Mesenchymal stem cell (in vitro differentiated cells and primary cell): ENCODE data around the gene MICAL1.
A peak's percentile ranks its signal among the peaks of the same experiment; 100 is the strongest.

ENCODE experiments used
- DNase-seq: peaks from one replicate; pipeline ENCODE4 v3.0.0-alpha.2; 2013
- H2AFZ ChIP-seq: one replicate; pipeline ENCODE4 v1.6.1; 2013; ENCODE audit warnings: low read depth, mild to moderate bottlenecking, control low read depth, inconsistent platforms, low read length, moderate library complexity
- H2AK5ac ChIP-seq: 2 replicates; pipeline ENCODE4 v1.6.1; 2013; ENCODE audit warnings: low read length, moderate library complexity, mild to moderate bottlenecking, inconsistent platforms; ENCODE audit not compliant: severe bottlenecking
- H2BK120ac ChIP-seq: one replicate; pipeline ENCODE4 v1.6.1; 2013; ENCODE audit warnings: low read depth, mild to moderate bottlenecking, inconsistent platforms, low read length, moderate library complexity
- H2BK12ac ChIP-seq, 2 experiments: one replicate each; pipeline ENCODE4 v1.6.1; 2013; ENCODE audit warnings: inconsistent platforms in 2 of 2, low read length in 2 of 2, mild to moderate bottlenecking in 2 of 2, moderate library complexity in 2 of 2, control low read depth in 1 of 2
- H2BK15ac ChIP-seq: one replicate; pipeline ENCODE4 v1.6.1; 2013; ENCODE audit warnings: mild to moderate bottlenecking, low read depth, inconsistent platforms; ENCODE audit not compliant: poor library complexity, severe bottlenecking
- H2BK5ac ChIP-seq: 2 replicates; pipeline ENCODE4 v1.6.1; 2013; ENCODE audit warnings: low read depth, mild to moderate bottlenecking, low read length, control low read depth, inconsistent platforms; ENCODE audit not compliant: poor library complexity, severe bottlenecking
- H3K14ac ChIP-seq, 2 experiments: one replicate each; pipeline ENCODE4 v1.6.1; 2013; ENCODE audit warnings: inconsistent platforms in 2 of 2, low read length in 2 of 2, control low read depth in 1 of 2, mild to moderate bottlenecking in 1 of 2, moderate library complexity in 1 of 2
- H3K18ac ChIP-seq, 2 experiments: one replicate each; pipeline ENCODE4 v1.6.1; 2013; ENCODE audit warnings: inconsistent platforms in 2 of 2, low read length in 2 of 2, control low read depth in 1 of 2, low read depth in 1 of 2, mild to moderate bottlenecking in 1 of 2
- H3K23ac ChIP-seq, 2 experiments: one replicate each; pipeline ENCODE4 v1.6.1; 2013; ENCODE audit warnings: inconsistent platforms in 2 of 2, low read length in 2 of 2, mild to moderate bottlenecking in 2 of 2, moderate library complexity in 2 of 2, control low read depth in 1 of 2
- H3K27ac ChIP-seq: 2 replicates; pipeline ENCODE4 v1.5.1; 2013; ENCODE audit warnings: mild to moderate bottlenecking, moderate library complexity, low read length, control low read depth, inconsistent platforms; ENCODE audit not compliant: poor library complexity, severe bottlenecking
- H3K27me3 ChIP-seq, 2 experiments: 2 replicates each; pipeline versions ENCODE4 v1.6.1 to v1.7.0; 2013; ENCODE audit warnings: low read length in 2 of 2, mild to moderate bottlenecking in 2 of 2, moderate library complexity in 2 of 2, control low read depth in 1 of 2, inconsistent platforms in 1 of 2; ENCODE audit not compliant: control insufficient read depth in 1 of 2, insufficient read depth in 1 of 2
- H3K36me3 ChIP-seq, 2 experiments: 2 replicates each; pipeline versions ENCODE4 v1.6.1 to v1.7.0; 2013; ENCODE audit warnings: low read length in 2 of 2, control low read depth in 1 of 2, inconsistent platforms in 1 of 2, low read depth in 1 of 2, mild to moderate bottlenecking in 1 of 2; ENCODE audit not compliant: insufficient read depth in 2 of 2, control insufficient read depth in 1 of 2
- H3K4ac ChIP-seq, 2 experiments: one replicate each; pipeline ENCODE4 v1.6.1; 2013; ENCODE audit warnings: inconsistent platforms in 2 of 2, low read length in 2 of 2, mild to moderate bottlenecking in 2 of 2, moderate library complexity in 2 of 2, control low read depth in 1 of 2, low read depth in 1 of 2
- H3K4me1 ChIP-seq: 2 replicates; pipeline ENCODE4 v1.6.1; 2013; ENCODE audit warnings: low read depth, low read length, control low read depth; ENCODE audit not compliant: control insufficient read depth, insufficient read depth
- H3K4me2 ChIP-seq: 2 replicates; pipeline ENCODE4 v1.6.1; 2013; ENCODE audit warnings: low read length, mild to moderate bottlenecking, inconsistent platforms; ENCODE audit not compliant: poor library complexity, severe bottlenecking
- H3K4me3 ChIP-seq, 2 experiments: 2 replicates each; pipeline versions ENCODE4 v1.5.1 to v1.7.0; 2013; ENCODE audit warnings: low read length in 2 of 2, mild to moderate bottlenecking in 2 of 2, control low read depth in 1 of 2, low read depth in 1 of 2; ENCODE audit not compliant: insufficient read depth in 1 of 2
- H3K79me1 ChIP-seq: replicated peaks from 2 replicates; pipeline ENCODE4 v1.6.1; 2013; ENCODE audit warnings: mild to moderate bottlenecking, control low read depth, low read length, inconsistent platforms; ENCODE audit not compliant: poor library complexity, severe bottlenecking
- H3K9ac ChIP-seq: 2 replicates; pipeline ENCODE4 v1.7.0; 2013; ENCODE audit warnings: mild to moderate bottlenecking, low read length, moderate library complexity
- H3K9me3 ChIP-seq: 2 replicates; pipeline ENCODE4 v1.7.0; 2013; ENCODE audit warnings: mild to moderate bottlenecking, low read length; ENCODE audit not compliant: control insufficient read depth
- H4K8ac ChIP-seq: one replicate; pipeline ENCODE4 v1.6.1; 2013; ENCODE audit warnings: inconsistent platforms, mild to moderate bottlenecking, low read length, moderate library complexity
- H4K91ac ChIP-seq: one replicate; pipeline ENCODE4 v1.6.1; 2013; ENCODE audit warnings: mild to moderate bottlenecking, low read length, inconsistent platforms
- WGBS: methylation state at CpG from one replicate; pipeline ENCODE4 v1.1.7; 2013; ENCODE audit warnings: mixed read lengths; 5-methylcytosine and 5-hydroxymethylcytosine counted together

The MICAL1 gene

GRCh38 chr6:109454496-109455436, 806 bp downstream of the MICAL1 start:
- Histone ChIP-seq H2AFZ (peak overlapping the region; percentile 88), H3K79me1 (peaks cover 30% of the 10 kb centered on the region), H3K14ac (peak overlapping the region in 1 of 2 experiments; percentile 96), H3K4ac (peak overlapping the region; percentile 76 to 89), H3K4me2 (peak overlapping the region; percentile 90), H3K9me3 (no peaks in the 10 kb centered on the region), H3K18ac (peak overlapping the region; percentile 91 to 95), H2BK120ac (peak overlapping the region; percentile 73), H3K27ac (no peak overlapping the region), H2BK15ac (peak overlapping the region; percentile 71), H2AK5ac (no peak overlapping the region), H2BK12ac (peak overlapping the region; percentile 21 to 29), H3K4me3 (peak overlapping the region; percentile 95), H3K23ac (peak overlapping the region in 1 of 2 experiments; percentile 57), H2BK5ac (peak overlapping the region; percentile 61), H3K27me3 (no peaks in the 10 kb centered on the region), H3K9ac (peak overlapping the region; percentile 91), H3K36me3 (peaks cover 31 to 34% of the 10 kb centered on the region in 2 experiments), H3K4me1 (peaks cover 20% of the 10 kb centered on the region), H4K91ac (peak overlapping the region; percentile 94), H4K8ac (peak overlapping the region; percentile 89)
- DNase-seq = peak; percentile 46
- WGBS = 7% methylated on average over 36 of the region's 48 CpGs

DNA sequence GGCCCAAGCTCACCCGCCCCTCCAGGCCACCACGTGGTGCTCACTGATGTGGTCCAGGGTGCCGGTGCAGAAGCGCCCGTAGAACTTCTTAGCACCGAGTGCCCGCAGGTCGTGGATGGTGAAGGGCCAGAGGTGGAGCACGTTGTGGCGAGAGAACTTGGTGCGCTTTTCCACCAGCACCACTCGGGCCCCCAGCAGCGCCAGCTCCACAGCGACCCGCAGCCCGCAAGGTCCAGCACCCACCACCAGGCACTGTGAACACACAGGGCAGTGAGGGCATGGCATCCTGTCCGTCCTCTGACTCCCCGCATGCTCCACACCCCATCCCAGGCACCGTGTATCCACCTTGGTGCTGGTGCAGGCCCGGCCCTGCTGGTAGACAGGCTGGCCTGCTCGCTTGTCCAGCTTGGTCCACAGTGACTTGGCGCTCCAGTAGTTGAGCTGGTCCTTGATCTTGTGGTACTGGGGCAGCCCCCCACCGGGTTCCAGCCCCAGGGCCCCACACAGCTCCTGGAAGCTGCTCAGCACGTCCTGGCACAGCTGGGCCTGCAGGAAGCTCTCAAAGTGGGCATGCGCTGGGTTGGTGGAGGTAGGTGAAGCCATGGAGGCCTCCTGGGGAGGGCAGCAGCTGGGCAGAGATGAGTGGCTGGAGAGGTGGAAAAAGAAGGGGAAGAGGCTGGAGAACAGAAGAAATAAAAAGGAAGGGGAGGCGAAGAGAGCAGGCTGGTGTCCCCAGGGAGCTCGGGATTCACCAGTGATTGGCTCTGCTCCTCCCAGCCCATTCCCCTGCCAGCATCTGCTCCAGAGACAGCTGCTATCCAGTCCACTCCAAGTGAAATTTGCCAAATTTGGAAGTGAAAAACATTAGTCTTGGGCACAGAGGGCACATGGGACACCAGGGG, 1.7 kb downstream of the MICAL1 start:
- H3K9ac ChIP-seq = peak overlapping the region; percentile 91
- H3K27me3 ChIP-seq = no peaks in the 10 kb centered on the region
- H2AK5ac ChIP-seq = no peak overlapping the region
- no peak overlapping the region for H2BK12ac ChIP-seq
- peak overlapping the region in 1 of 2 experiments; percentile 22 for H3K14ac ChIP-seq
- H4K8ac ChIP-seq = peak overlapping the region; percentile 19
- H3K79me1 ChIP-seq = peaks cover 32% of the 10 kb centered on the region
- H3K18ac ChIP-seq = peak overlapping the region in 1 of 2 experiments; percentile 45
- H3K4me1 ChIP-seq = peaks cover 20% of the 10 kb centered on the region
- H3K4me2 ChIP-seq = no peak overlapping the region
- no peak overlapping the region for H3K27ac ChIP-seq
- peak overlapping the region in 1 of 2 experiments; percentile 95 for H3K4me3 ChIP-seq
- H2BK5ac ChIP-seq = no peak overlapping the region
- WGBS = 97% methylated on average over 27 of the region's 27 CpGs
- no peaks in the 10 kb centered on the region for H3K9me3 ChIP-seq
- peaks cover 34 to 42% of the 10 kb centered on the region in 2 experiments for H3K36me3 ChIP-seq
- no peak overlapping the region for H3K4ac ChIP-seq
- no peak overlapping the region for H3K23ac ChIP-seq
- H4K91ac ChIP-seq = peak overlapping the region; percentile 66
- H2BK120ac ChIP-seq = no peak overlapping the region
- DNase-seq = no peak
- no peak overlapping the region for H2BK15ac ChIP-seq
- H2AFZ ChIP-seq = no peak overlapping the region

DNA sequence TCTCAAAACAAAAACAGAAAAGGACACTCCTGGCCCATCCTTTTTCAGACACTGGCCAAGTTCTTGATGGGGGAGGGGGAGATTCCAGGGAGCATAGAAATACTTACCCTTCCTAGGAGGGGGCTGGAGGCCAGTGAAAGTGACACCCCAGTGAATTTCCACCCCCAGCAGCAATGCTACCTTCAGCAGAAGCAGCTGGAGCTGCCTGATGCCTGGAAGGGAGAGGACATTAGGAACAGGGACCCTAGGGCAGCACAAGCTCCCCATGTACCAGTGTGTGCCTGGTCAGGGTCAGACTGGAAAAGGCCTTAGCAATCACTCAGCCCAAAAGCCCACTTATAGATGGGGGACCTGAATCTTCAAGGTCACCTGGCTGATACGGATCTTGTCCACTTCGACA, 2.4 kb downstream of the MICAL1 start:
- 100% methylated on average over 2 of the region's 2 CpGs for WGBS
- no peak overlapping the region for H3K4ac ChIP-seq
- H2BK15ac ChIP-seq = no peak overlapping the region
- no peak overlapping the region for H3K23ac ChIP-seq
- H4K91ac ChIP-seq = no peak overlapping the region
- H2BK5ac ChIP-seq = no peak overlapping the region
- no peak overlapping the region for H3K18ac ChIP-seq
- no peak overlapping the region for H2AK5ac ChIP-seq
- no peak overlapping the region for H3K9ac ChIP-seq
- H2BK120ac ChIP-seq = no peak overlapping the region
- H3K36me3 ChIP-seq = peaks cover 31 to 49% of the 10 kb centered on the region in 2 experiments
- H3K27me3 ChIP-seq = no peaks in the 10 kb centered on the region
- no peak overlapping the region for H3K14ac ChIP-seq
- H3K4me2 ChIP-seq = no peak overlapping the region
- DNase-seq = no peak
- H3K4me3 ChIP-seq = no peak overlapping the region
- H2BK12ac ChIP-seq = no peak overlapping the region
- no peak overlapping the region for H2AFZ ChIP-seq
- peaks cover 20% of the 10 kb centered on the region for H3K4me1 ChIP-seq
- H3K79me1 ChIP-seq = peaks cover 32% of the 10 kb centered on the region
- no peaks in the 10 kb centered on the region for H3K9me3 ChIP-seq
- H3K27ac ChIP-seq = no peak overlapping the region
- no peak overlapping the region for H4K8ac ChIP-seq
